ENCODE results near the gene GHRH. TPM values are rescaled to one million over a fixed set of nuclear protein-coding genes. Genes with fewer than 3 reads are reported as not detected.

GHRH gene
- total RNA-seq, 1 experiment from 2014 or later: not detected

DNA sequence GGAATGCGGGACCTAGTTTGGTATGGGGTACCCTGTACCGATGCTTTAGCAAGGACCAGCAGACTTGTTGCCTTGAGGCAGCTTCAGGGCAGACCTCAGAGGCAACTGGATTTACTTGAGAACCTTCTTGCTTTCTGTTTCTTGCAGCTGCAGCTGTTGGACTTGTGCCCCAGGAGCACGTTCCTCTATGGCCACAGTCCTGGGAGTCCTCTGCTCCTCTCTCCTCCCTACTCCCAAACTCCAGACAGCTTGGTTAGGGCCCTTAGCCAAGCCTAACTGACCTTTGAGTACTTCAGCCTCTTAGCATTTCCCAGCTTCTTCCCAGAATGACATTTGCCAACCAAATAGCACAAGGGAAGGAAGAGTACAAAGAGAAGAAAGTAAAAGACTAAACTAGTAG lies 34.7 kb downstream of the GHRH start:
- H3K23ac ChIP-seq (ENCODE audit: insufficient read length, low read depth, low read length): no peak overlapping the region
- H4K5ac ChIP-seq (ENCODE audit: insufficient read length, low read depth, low read length): no peak overlapping the region
- peaks cover 12% of the 10 kb centered on the region for H3K4me1 ChIP-seq (ENCODE audit: insufficient read depth, low read length)
- TF ChIP-seq, protein P1, sequence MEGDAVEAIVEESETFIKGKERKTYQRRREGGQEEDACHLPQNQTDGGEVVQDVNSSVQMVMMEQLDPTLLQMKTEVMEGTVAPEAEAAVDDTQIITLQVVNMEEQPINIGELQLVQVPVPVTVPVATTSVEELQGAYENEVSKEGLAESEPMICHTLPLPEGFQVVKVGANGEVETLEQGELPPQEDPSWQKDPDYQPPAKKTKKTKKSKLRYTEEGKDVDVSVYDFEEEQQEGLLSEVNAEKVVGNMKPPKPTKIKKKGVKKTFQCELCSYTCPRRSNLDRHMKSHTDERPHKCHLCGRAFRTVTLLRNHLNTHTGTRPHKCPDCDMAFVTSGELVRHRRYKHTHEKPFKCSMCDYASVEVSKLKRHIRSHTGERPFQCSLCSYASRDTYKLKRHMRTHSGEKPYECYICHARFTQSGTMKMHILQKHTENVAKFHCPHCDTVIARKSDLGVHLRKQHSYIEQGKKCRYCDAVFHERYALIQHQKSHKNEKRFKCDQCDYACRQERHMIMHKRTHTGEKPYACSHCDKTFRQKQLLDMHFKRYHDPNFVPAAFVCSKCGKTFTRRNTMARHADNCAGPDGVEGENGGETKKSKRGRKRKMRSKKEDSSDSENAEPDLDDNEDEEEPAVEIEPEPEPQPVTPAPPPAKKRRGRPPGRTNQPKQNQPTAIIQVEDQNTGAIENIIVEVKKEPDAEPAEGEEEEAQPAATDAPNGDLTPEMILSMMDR (conservative IDR thresholded peaks at IDR 0.05): no peak
- no peak overlapping the region for H2AFZ ChIP-seq (ENCODE audit: low read length)
- Mint-ChIP-seq H3K36me3 (ENCODE audit: insufficient read depth in 1 of 3, low read depth in 3 of 3) (peaks cover 46 to 90% (median 75%) of the 10 kb centered on the region in 3 experiments), H3K9me3 (no peaks in the 10 kb centered on the region), H3K4me1 (peaks cover 55 to 57% of the 10 kb centered on the region in 2 experiments), H3K4me3 (no peak overlapping the region), H3K27ac (peak overlapping the region in 1 of 3 experiments; percentile 96; a peak in 5 of 7 replicates), H3K27me3 (ENCODE audit: low read depth) (no peaks in the 10 kb centered on the region)
- H2BK5ac ChIP-seq (ENCODE audit: insufficient read length, low read length): no peak overlapping the region
- H3K18ac ChIP-seq (ENCODE audit: insufficient read length, low read depth, low read length): no peak overlapping the region
- H4K8ac ChIP-seq (replicated peaks; ENCODE audit: insufficient read length, low read depth, low read length): no peak overlapping the region
- no peaks in the 10 kb centered on the region for H3K23me2 ChIP-seq (ENCODE audit: insufficient read length, low read depth, low read length, poor library complexity, severe bottlenecking)
- no peak overlapping the region for H3K4me2 ChIP-seq (ENCODE audit: insufficient read depth, insufficient read length, low read length)
- no peak for DNase-seq
- no peak overlapping the region for H2BK15ac ChIP-seq (ENCODE audit: low read depth, low read length)
- no peak overlapping the region for H2BK120ac ChIP-seq (ENCODE audit: low read depth, low read length, poor library complexity, severe bottlenecking)
- no peaks in the 10 kb centered on the region for H4K20me1 ChIP-seq (ENCODE audit: control insufficient read depth, insufficient read depth, insufficient read length)
- no CpG with 5 or more reads among the region's 3 CpGs for WGBS (ENCODE audit: extremely low coverage, insufficient read length, low lambda C conversion rate)
- H3K9ac ChIP-seq (ENCODE audit: extremely low read depth, insufficient read length, low read length): no peak overlapping the region
- no peak overlapping the region for H3K14ac ChIP-seq (ENCODE audit: insufficient read depth, low read length)
- H3K56ac ChIP-seq (ENCODE audit: insufficient read length, low read depth, low read length): no peak overlapping the region
- no peak overlapping the region for H3K4ac ChIP-seq (ENCODE audit: low read depth, low read length)
- no peak overlapping the region for H3T11ph ChIP-seq (ENCODE audit: low read length)
- H2AK5ac ChIP-seq (ENCODE audit: insufficient read length, low read length): no peak overlapping the region
- H2BK20ac ChIP-seq (ENCODE audit: low read depth, low read length, poor library complexity, severe bottlenecking): no peak overlapping the region
- no peak overlapping the region for H2BK12ac ChIP-seq (ENCODE audit: insufficient read length, low read depth, low read length)
- H3K9me3 ChIP-seq (ENCODE audit: control insufficient read depth, low read depth, low read length): no peaks in the 10 kb centered on the region
- no peaks in the 10 kb centered on the region for H3K79me2 ChIP-seq (ENCODE audit: insufficient read depth, low read length)
- H3K79me1 ChIP-seq (ENCODE audit: insufficient read depth, low read depth, low read length, poor library complexity, severe bottlenecking): no peaks in the 10 kb centered on the region
- H3K27ac ChIP-seq (ENCODE audit: insufficient read length, low read depth, low read length): no peak overlapping the region
- no peaks in the 10 kb centered on the region for H3K27me3 ChIP-seq (ENCODE audit: insufficient read depth, low read length)
- no peak overlapping the region for H4K91ac ChIP-seq (ENCODE audit: insufficient read length, low read depth, low read length)
